Posterior vena cava (tissue), 2 donors: ENCODE data around the gene ARMC10. TPM values are rescaled to one million over a fixed set of nuclear protein-coding genes. Genes with fewer than 3 reads are reported as not detected.
"Not testable (repeated sequence)": the region's sequence is repeated elsewhere in the genome, so short reads cannot be mapped to it uniquely, and the experiment has no call there.

Experiments
- DNase-seq: peaks from one replicate; pipeline ENCODE4 v3.0.0-alpha.2; 2020; ENCODE audit warnings: low spot score
- intact Hi-C, 2 donors: fragments of 100-400 bp; cut with DNase I; formaldehyde crosslinking; loops; one replicate each; pipeline versions ENCODE4 v1.14.1 to v1.14.2; 2022 to 2023
- total RNA-seq, 2 donors: library from RNA; stranded (reverse); fragmentation: NEBNext Ultra II Directional; extraction: Animal tissue kit (Norgen Biotek cat#: 25700); gene quantifications; one replicate each; pipeline ENCODE4 v1.2.1, GENCODE V29; 2021
- donor health status: DM: yes; HTN: yes; CAD: no.
- donor health status: DM: yes; HTN: yes; CAD: no.

Gene ARMC10
- total RNA-seq, 2 donors from 2014 or later, result 35.4 to 36.2 TPM

GRCh38 chr7:103075337-103075918 is 488 bp downstream of the ARMC10 start:
- intact Hi-C loops, result no loop called here
- DNase-seq, result peak; percentile 86

- DNase-seq, result no peak
- intact Hi-C loops, result no loop called here
Measured at GRCh38 chr7:103076764-103077163, 1.8 kb downstream of the ARMC10 start.

GRCh38 chr7:103077318-103077717 is 2.4 kb downstream of the ARMC10 start:
- DNase-seq, result no peak
- intact Hi-C loops, result no loop called here

- DNase-seq, intact Hi-C loops: not testable (repeated sequence)
Measured at GRCh38 chr7:103078226-103078625, 3.3 kb downstream of the ARMC10 start.

- no peak for DNase-seq
- intact Hi-C loops, result loop anchor here in 1 of 2 donors (10.0 kb wide), 1 partner anchor 1615 kb away; no protein-coding TSS in a partner anchor
Measured at GRCh38 chr7:103079836-103080235, 4.9 kb downstream of the ARMC10 start.

GRCh38 chr7:103080923-103081322 is 6.0 kb downstream of the ARMC10 start:
- intact Hi-C loops, result loop anchor here in 1 of 2 donors (10.0 kb wide), 1 partner anchor 1614 kb away; no protein-coding TSS in a partner anchor

GRCh38 chr7:103082497-103082896 is 7.6 kb downstream of the ARMC10 start:
- no peak for DNase-seq
- intact Hi-C loops, result loop anchor here in 1 of 2 donors (10.0 kb wide), 1 partner anchor 1612 kb away; no protein-coding TSS in a partner anchor

More at GRCh38 chr7:103080923-103081322, 6.0 kb downstream of the ARMC10 start:
- no peak for DNase-seq

GRCh38 chr7:103083210-103083609 is 8.3 kb downstream of the ARMC10 start:
- intact Hi-C loops, result loop anchor here in 1 of 2 donors (10.0 kb wide), 1 partner anchor 1612 kb away; no protein-coding TSS in a partner anchor
- no peak for DNase-seq

GRCh38 chr7:103092321-103092720 is 17.4 kb downstream of the ARMC10 start:
- intact Hi-C loops, DNase-seq: not testable (repeated sequence)

GRCh38 chr7:103093429-103093828 is 18.5 kb downstream of the ARMC10 start:
- DNase-seq, result no peak
- intact Hi-C loops, result no loop called here

GRCh38 chr7:103094102-103094501 is 19.2 kb downstream of the ARMC10 start:
- intact Hi-C loops, result no loop called here
- no peak for DNase-seq

GRCh38 chr7:103095558-103095957 is 20.6 kb downstream of the ARMC10 start:
- DNase-seq, intact Hi-C loops: not testable (repeated sequence)

GRCh38 chr7:103097041-103097440 is 22.1 kb downstream of the ARMC10 start:
- intact Hi-C loops, result no loop called here

GRCh38 chr7:103100348-103100747 is 25.4 kb downstream of the ARMC10 start:
- intact Hi-C loops, result no loop called here
- no peak for DNase-seq

More at GRCh38 chr7:103097041-103097440, 22.1 kb downstream of the ARMC10 start:
- DNase-seq, result no peak

- DNase-seq, result no peak
- intact Hi-C loops, result no loop called here
Measured at GRCh38 chr7:103101543-103101942, 26.6 kb downstream of the ARMC10 start.

GRCh38 chr7:103106005-103106702 is 31.2 kb downstream of the ARMC10 start:
- intact Hi-C loops, result no loop called here
- no peak for DNase-seq

- DNase-seq, intact Hi-C loops: not testable (repeated sequence)
Measured at GRCh38 chr7:103106703-103107070, 31.7 kb downstream of the ARMC10 start.

GRCh38 chr7:103113164-103113563 is 38.2 kb downstream of the ARMC10 start:
- intact Hi-C loops, result no loop called here

GRCh38 chr7:103114576-103115008 is 39.7 kb downstream of the ARMC10 start:
- intact Hi-C loops, result no loop called here
- no peak for DNase-seq

More at GRCh38 chr7:103113164-103113563, 38.2 kb downstream of the ARMC10 start:
- no peak for DNase-seq

GRCh38 chr7:103115771-103116170 is 40.8 kb downstream of the ARMC10 start:
- intact Hi-C loops, result no loop called here
- no peak for DNase-seq

GRCh38 chr7:103116511-103116910 is 41.6 kb downstream of the ARMC10 start:
- no peak for DNase-seq

More at GRCh38 chr7:103116511-103116910, 41.6 kb downstream of the ARMC10 start:
- intact Hi-C loops, result no loop called here
